ENCODE data around the gene ENO4. TPM values are rescaled to one million over a fixed set of nuclear protein-coding genes. Genes with fewer than 3 reads are reported as not detected.

Gene ENO4
- total RNA-seq (under 1 TPM in 1 of 2 donors, not detected in 1; 0.51 TPM), polyA plus RNA-seq (under 1 TPM in 1 of 2 donors, not detected in 1; 0.41 TPM)
- long read RNA-seq, donor 1, partial matches to known transcripts: 0 of 2 reads
- long read RNA-seq, donor 1, other reads (novel, unspliced or antisense): 2 of 2 reads
- long read RNA-seq, donor 2, partial matches to known transcripts: 0 of 3 reads
- long read RNA-seq, donor 2, other reads (novel, unspliced or antisense): 3 of 3 reads

DNA sequence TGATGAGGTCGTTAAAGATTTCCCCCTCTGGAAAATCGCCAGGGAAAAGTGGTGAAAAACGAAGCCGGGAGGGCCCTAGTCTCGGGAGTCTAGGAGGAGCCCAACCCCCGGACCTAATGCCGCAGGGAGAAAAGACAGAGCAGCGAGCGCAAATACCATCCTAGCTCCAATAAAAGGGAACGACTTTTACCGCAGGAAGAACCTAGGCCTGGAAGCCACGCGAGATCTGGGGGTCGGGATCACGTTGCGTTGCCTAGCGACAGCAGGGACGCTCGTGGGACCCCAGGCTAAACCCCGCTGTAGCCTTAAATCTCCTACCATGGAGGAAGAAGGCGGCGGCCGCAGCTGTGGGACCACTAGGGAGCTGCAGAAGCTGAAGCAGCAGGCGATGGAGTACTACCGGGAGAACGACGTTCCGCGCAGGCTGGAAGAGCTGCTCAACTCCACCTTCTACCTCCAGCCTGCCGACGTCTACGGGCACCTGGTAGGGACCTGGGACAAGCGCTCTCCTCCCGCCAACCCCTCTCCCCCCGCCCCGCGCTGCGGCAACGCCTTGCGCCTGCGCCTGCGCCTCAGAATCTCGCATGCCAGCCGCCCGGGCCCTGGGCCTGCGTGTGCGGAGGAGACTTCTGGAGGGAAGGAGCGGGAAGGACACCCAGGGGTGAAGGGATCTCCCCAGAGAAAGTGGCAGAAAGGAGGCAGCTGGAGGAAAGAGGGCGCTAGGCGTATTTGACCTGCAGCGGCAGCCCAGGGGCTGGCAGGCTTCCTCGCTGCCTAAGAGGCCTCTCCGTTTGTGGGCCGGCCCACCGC lies at the start of gene ENO4:
TSS of gene ENO4 (plus strand) at position 252 of the 810 bp plus-strand sequence. CDS start at position 320, 68 bp downstream.
- DNase-seq (peak; percentile 79 to 89), ATAC-seq (ENCODE audit: low FRiP score) (peak; percentile 83)
- Histone ChIP-seq H3K36me3 (ENCODE audit: control insufficient read depth in 1 of 2, insufficient read depth in 2 of 2, low read length in 1 of 2) (no peaks in the 10 kb centered on the region), H3K4me1 (ENCODE audit: control insufficient read depth in 1 of 2, insufficient read depth in 2 of 2, low read length in 2 of 2) (no peaks in the 10 kb centered on the region), H3K4me3 (ENCODE audit: low read length in 2 of 2) (peak within 1 kb of the TSS; percentile 69), H3K9me3 (ENCODE audit: control insufficient read depth, low read length) (no peaks in the 10 kb centered on the region), H3K27ac (ENCODE audit: low read depth in 1 of 2, low read length in 2 of 2) (no peak within 1 kb of the TSS), H3K27me3 (ENCODE audit: control insufficient read depth in 1 of 2, insufficient read depth in 2 of 2, low read length in 1 of 2) (no peaks in the 10 kb centered on the region)
- intact Hi-C loops (cut with DNase I): loop anchor here in 1 of 2 donors (2.0 kb wide), 1 partner anchor 39 kb away; no protein-coding TSS in a partner anchor
- 1% methylated on average over 55 of the region's 55 CpGs for WGBS, 2 donors

- intact Hi-C loops (cut with DNase I): no loop called here
- Histone ChIP-seq H3K4me3 (ENCODE audit: low read length in 2 of 2) (no peak overlapping the region), H3K9me3 (ENCODE audit: control insufficient read depth, low read length) (no peaks in the 10 kb centered on the region), H3K36me3 (ENCODE audit: control insufficient read depth in 1 of 2, insufficient read depth in 2 of 2, low read length in 1 of 2) (no peaks in the 10 kb centered on the region), H3K27ac (ENCODE audit: low read depth in 1 of 2, low read length in 2 of 2) (no peak overlapping the region), H3K4me1 (ENCODE audit: control insufficient read depth in 1 of 2, insufficient read depth in 2 of 2, low read length in 2 of 2) (no peaks in the 10 kb centered on the region), H3K27me3 (ENCODE audit: control insufficient read depth in 1 of 2, insufficient read depth in 2 of 2, low read length in 1 of 2) (no peaks in the 10 kb centered on the region)
- WGBS, 2 donors: 58 to 70% methylated on average over 9 of the region's 9 CpGs
- ATAC-seq (ENCODE audit: low FRiP score) (no peak), DNase-seq (no peak)
These were observed 48.9 kb upstream of the ENO4 start for GRCh38 chr10:116800286-116800929.

DNA sequence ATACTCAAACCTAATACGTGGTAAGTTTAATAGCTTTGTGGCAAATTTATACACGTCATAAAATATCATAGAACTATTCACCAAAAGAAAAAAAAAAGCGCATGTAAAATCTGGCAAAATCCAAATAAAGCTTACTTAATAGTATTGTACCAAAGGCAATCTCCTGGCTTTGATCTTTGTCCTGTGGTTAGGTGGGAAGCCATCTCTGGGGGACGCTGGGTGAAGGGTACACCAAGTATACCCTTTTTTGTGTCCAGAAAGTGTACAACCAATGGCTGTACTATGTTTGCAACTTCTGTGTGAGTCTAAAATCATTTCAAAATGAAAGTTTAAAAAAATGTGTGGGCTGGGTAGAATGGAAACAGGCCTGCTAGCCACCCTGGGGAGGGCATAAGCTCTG lies 47.6 kb upstream of the ENO4 start:
- intact Hi-C loops (cut with DNase I): no loop called here
- 70 to 74% methylated on average over 4 of the region's 4 CpGs for WGBS, 2 donors
- no peak for DNase-seq

DNA sequence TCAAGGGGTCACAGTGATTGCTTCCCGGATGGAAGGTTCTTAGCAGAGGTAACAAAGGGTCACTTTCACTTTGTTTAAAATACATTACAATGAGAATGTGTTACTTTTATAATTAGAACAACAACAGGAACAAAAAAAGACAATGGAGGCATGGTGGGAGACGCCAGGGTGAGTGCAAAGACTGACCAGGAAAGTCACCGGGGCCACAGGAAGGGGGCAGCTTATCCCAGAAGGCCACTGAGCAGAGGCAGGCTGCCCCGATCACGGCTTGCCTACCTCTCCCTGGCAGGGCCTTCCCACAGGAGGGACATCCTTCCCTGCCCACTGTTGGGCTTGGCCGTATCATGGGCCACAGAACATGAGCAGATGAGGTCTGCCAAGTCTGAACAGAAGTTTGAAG lies 46.8 kb upstream of the ENO4 start:
- Histone ChIP-seq H3K27me3 (ENCODE audit: control insufficient read depth in 1 of 2, insufficient read depth in 2 of 2, low read length in 1 of 2) (no peaks in the 10 kb centered on the region), H3K4me1 (ENCODE audit: control insufficient read depth in 1 of 2, insufficient read depth in 2 of 2, low read length in 2 of 2) (no peaks in the 10 kb centered on the region), H3K36me3 (ENCODE audit: control insufficient read depth in 1 of 2, insufficient read depth in 2 of 2, low read length in 1 of 2) (no peaks in the 10 kb centered on the region), H3K9me3 (ENCODE audit: control insufficient read depth, low read length) (no peaks in the 10 kb centered on the region), H3K4me3 (ENCODE audit: low read length in 2 of 2) (no peak overlapping the region), H3K27ac (ENCODE audit: low read depth in 1 of 2, low read length in 2 of 2) (no peak overlapping the region)
- ATAC-seq (ENCODE audit: low FRiP score): no peak
- intact Hi-C loops (cut with DNase I): no loop called here
- DNase-seq: no peak
- 79 to 89% methylated on average over 6 of the region's 6 CpGs for WGBS, 2 donors

More for the DNA sequence above, 47.6 kb upstream of the ENO4 start:
- no peaks in the 10 kb centered on the region for H3K27me3 ChIP-seq (ENCODE audit: control insufficient read depth in 1 of 2, insufficient read depth in 2 of 2, low read length in 1 of 2)
- no peaks in the 10 kb centered on the region for H3K36me3 ChIP-seq (ENCODE audit: control insufficient read depth in 1 of 2, insufficient read depth in 2 of 2, low read length in 1 of 2)
- H3K27ac ChIP-seq (ENCODE audit: low read depth in 1 of 2, low read length in 2 of 2): no peak overlapping the region
- no peak for ATAC-seq (ENCODE audit: low FRiP score)
- no peaks in the 10 kb centered on the region for H3K9me3 ChIP-seq (ENCODE audit: control insufficient read depth, low read length)
- H3K4me1 ChIP-seq (ENCODE audit: control insufficient read depth in 1 of 2, insufficient read depth in 2 of 2, low read length in 2 of 2): no peaks in the 10 kb centered on the region
- no peak overlapping the region for H3K4me3 ChIP-seq (ENCODE audit: low read length in 2 of 2)

DNA sequence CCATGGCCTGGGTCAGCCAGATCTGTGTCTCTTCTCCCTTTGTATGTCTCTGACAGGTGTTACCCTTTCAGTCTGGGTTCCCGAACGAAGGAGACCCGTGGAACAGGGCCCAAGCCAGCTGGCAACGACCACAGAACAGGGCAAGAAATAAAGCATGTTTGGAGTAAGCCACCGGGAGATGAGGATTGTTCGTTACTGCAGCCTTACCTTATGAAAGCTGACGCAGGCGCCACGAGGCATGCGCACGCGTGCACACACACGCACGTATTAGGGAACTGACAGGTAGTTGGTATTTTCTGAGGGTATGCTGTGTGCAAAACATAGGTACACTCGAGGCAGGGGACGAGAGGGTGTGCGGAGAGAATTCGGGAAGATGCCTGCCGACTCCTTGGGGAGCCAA lies 46.4 kb upstream of the ENO4 start:
- H3K27me3 ChIP-seq (ENCODE audit: control insufficient read depth in 1 of 2, insufficient read depth in 2 of 2, low read length in 1 of 2): no peaks in the 10 kb centered on the region
- no peaks in the 10 kb centered on the region for H3K9me3 ChIP-seq (ENCODE audit: control insufficient read depth, low read length)
- WGBS, 2 donors: 88 to 90% methylated on average over 19 of the region's 19 CpGs
- no peak overlapping the region for H3K27ac ChIP-seq (ENCODE audit: low read depth in 1 of 2, low read length in 2 of 2)
- H3K36me3 ChIP-seq (ENCODE audit: control insufficient read depth in 1 of 2, insufficient read depth in 2 of 2, low read length in 1 of 2): no peaks in the 10 kb centered on the region
- no peak overlapping the region for H3K4me3 ChIP-seq (ENCODE audit: low read length in 2 of 2)
- no peaks in the 10 kb centered on the region for H3K4me1 ChIP-seq (ENCODE audit: control insufficient read depth in 1 of 2, insufficient read depth in 2 of 2, low read length in 2 of 2)
- ATAC-seq (ENCODE audit: low FRiP score): no peak
- intact Hi-C loops (cut with DNase I): no loop called here
- no peak for DNase-seq

- Histone ChIP-seq H3K4me3 (ENCODE audit: low read length in 2 of 2) (no peak overlapping the region), H3K4me1 (ENCODE audit: control insufficient read depth in 1 of 2, insufficient read depth in 2 of 2, low read length in 2 of 2) (no peaks in the 10 kb centered on the region), H3K27ac (ENCODE audit: low read depth in 1 of 2, low read length in 2 of 2) (no peak overlapping the region), H3K9me3 (ENCODE audit: control insufficient read depth, low read length) (no peaks in the 10 kb centered on the region), H3K27me3 (ENCODE audit: control insufficient read depth in 1 of 2, insufficient read depth in 2 of 2, low read length in 1 of 2) (no peaks in the 10 kb centered on the region), H3K36me3 (ENCODE audit: control insufficient read depth in 1 of 2, insufficient read depth in 2 of 2, low read length in 1 of 2) (no peaks in the 10 kb centered on the region)
- intact Hi-C loops (cut with DNase I): no loop called here
- WGBS, 2 donors: 66 to 73% methylated on average over 22 of the region's 22 CpGs
- no peak for ATAC-seq (ENCODE audit: low FRiP score)
- DNase-seq: no peak
These were observed 45.6 kb upstream of the ENO4 start for GRCh38 chr10:116803451-116804249.

- no peaks in the 10 kb centered on the region for H3K36me3 ChIP-seq (ENCODE audit: control insufficient read depth in 1 of 2, insufficient read depth in 2 of 2, low read length in 1 of 2)
- no peaks in the 10 kb centered on the region for H3K27me3 ChIP-seq (ENCODE audit: control insufficient read depth in 1 of 2, insufficient read depth in 2 of 2, low read length in 1 of 2)
- ATAC-seq (ENCODE audit: low FRiP score): no peak
- DNase-seq: no peak
- no peaks in the 10 kb centered on the region for H3K9me3 ChIP-seq (ENCODE audit: control insufficient read depth, low read length)
- H3K4me1 ChIP-seq (ENCODE audit: control insufficient read depth in 1 of 2, insufficient read depth in 2 of 2, low read length in 2 of 2): no peaks in the 10 kb centered on the region
- intact Hi-C loops (cut with DNase I): no loop called here
- WGBS, 2 donors: 86 to 90% methylated on average over 13 of the region's 13 CpGs
- no peak overlapping the region for H3K27ac ChIP-seq (ENCODE audit: low read depth in 1 of 2, low read length in 2 of 2)
- H3K4me3 ChIP-seq (ENCODE audit: low read length in 2 of 2): no peak overlapping the region
These were observed 40.6 kb upstream of the ENO4 start for GRCh38 chr10:116808706-116809105.

DNA sequence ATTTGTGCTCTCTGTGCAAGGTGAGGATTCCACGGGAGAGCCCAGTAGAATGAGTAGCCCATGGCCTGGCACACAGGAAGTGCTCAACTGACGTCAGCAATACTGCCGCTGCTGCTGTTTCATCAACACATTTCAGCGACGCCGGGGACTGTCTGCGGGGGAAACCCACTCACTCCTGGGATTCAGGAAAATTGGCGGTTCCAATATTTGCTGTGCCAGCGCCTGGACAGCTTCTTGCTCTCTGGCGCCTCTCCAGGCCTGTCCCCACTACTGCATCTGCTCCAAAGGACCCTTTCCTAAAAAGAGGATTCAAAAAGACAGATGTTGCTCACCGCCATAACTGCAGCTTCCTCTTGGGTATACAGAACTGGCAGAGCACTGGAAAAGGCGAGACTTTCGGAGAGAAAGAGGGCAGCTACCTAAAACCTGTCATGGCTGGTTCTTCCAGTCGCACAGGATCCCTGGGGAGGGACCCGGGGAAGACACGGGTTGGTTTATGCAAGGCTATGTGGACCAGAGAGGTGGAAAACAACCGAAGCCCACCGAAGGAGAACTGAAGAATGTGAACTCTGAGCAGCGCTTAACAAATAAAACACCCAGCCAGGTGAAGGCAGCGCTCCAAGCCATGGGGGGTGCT lies 39.7 kb upstream of the ENO4 start:
- Histone ChIP-seq H3K27ac (ENCODE audit: low read depth in 1 of 2, low read length in 2 of 2) (no peak overlapping the region), H3K27me3 (ENCODE audit: control insufficient read depth in 1 of 2, insufficient read depth in 2 of 2, low read length in 1 of 2) (no peaks in the 10 kb centered on the region), H3K9me3 (ENCODE audit: control insufficient read depth, low read length) (no peaks in the 10 kb centered on the region), H3K36me3 (ENCODE audit: control insufficient read depth in 1 of 2, insufficient read depth in 2 of 2, low read length in 1 of 2) (no peaks in the 10 kb centered on the region), H3K4me1 (ENCODE audit: control insufficient read depth in 1 of 2, insufficient read depth in 2 of 2, low read length in 2 of 2) (no peaks in the 10 kb centered on the region), H3K4me3 (ENCODE audit: low read length in 2 of 2) (no peak overlapping the region)
- no peak for DNase-seq
- 38 to 43% methylated on average over 20 of the region's 20 CpGs for WGBS, 2 donors
- intact Hi-C loops (cut with DNase I): no loop called here
- ATAC-seq (ENCODE audit: low FRiP score): no peak

Measured in aorta (tissue), 5 donors.